Ishikawa (cell line): ENCODE measurements around the gene LDHAL6B.

Source experiments
- CEBPB ChIP-seq: IDR thresholded peaks from 2 replicates; pipeline ENCODE4 v1.6.1; 2012
- CREB1 ChIP-seq: IDR thresholded peaks from 2 replicates; pipeline ENCODE4 v1.6.1; 2012; ENCODE audit warnings: low read depth
- EGR1 ChIP-seq: IDR thresholded peaks from 2 replicates; pipeline ENCODE4 v1.6.1; 2012
- EP300 ChIP-seq: IDR thresholded peaks from 2 replicates; pipeline ENCODE4 v1.6.1; 2012; ENCODE audit warnings: borderline replicate concordance
- FOXM1 ChIP-seq: IDR thresholded peaks from 2 replicates; pipeline ENCODE4 v1.6.1; 2012; ENCODE audit warnings: low read depth, borderline replicate concordance
- NFIC ChIP-seq: IDR thresholded peaks from 2 replicates; pipeline ENCODE4 v1.6.1; 2012
- RAD21 ChIP-seq: IDR thresholded peaks from 2 replicates; pipeline ENCODE4 v1.6.1; 2012; ENCODE audit warnings: low read depth
- TAF1 ChIP-seq: IDR thresholded peaks from 2 replicates; pipeline ENCODE4 v1.6.1; 2012; ENCODE audit warnings: low read depth, mild to moderate bottlenecking
- TCF12 ChIP-seq: IDR thresholded peaks from 2 replicates; pipeline ENCODE4 v1.6.1; 2012; ENCODE audit warnings: low read depth
- TEAD4 ChIP-seq: IDR thresholded peaks from 2 replicates; pipeline ENCODE4 v1.6.1; 2012
- YY1 ChIP-seq: IDR thresholded peaks from 2 replicates; pipeline ENCODE4 v1.6.1; 2012; ENCODE audit warnings: low read depth
- ZBTB7A ChIP-seq: IDR thresholded peaks from 2 replicates; pipeline ENCODE4 v1.6.1; 2012; ENCODE audit warnings: low read depth
- TF ChIP-seq, protein P1 (sequence below): IDR thresholded peaks from 2 replicates; pipeline ENCODE4 v1.6.1; 2012
- TF ChIP-seq, protein P2 (sequence below): IDR thresholded peaks from 2 replicates; pipeline ENCODE4 v1.6.1; 2012
- TF ChIP-seq, protein P3 (sequence below): IDR thresholded peaks from 2 replicates; pipeline ENCODE4 v1.6.1; 2012; ENCODE audit warnings: low read depth, mild to moderate bottlenecking

Gene LDHAL6B

DNA sequence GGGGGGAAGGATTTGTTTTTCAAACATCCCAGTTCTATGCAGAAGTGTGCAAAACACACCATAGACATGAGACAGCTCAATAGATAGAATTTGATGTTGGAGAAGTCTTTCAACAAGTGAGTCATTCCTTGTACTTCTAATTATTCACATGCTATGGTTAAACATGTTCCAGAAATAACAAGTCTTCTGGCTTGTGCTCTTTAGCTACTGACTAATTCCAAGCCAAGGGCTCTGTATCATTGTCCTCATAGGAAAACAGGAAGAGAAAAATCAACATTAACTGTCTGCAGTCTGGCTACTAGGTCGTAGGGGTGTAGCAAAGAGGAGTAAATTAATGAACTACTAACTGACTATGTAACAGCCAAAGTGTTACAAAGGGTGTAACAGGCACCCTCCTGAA lies 25.8 kb downstream of the LDHAL6B start:
- TF ChIP-seq, protein P1, sequence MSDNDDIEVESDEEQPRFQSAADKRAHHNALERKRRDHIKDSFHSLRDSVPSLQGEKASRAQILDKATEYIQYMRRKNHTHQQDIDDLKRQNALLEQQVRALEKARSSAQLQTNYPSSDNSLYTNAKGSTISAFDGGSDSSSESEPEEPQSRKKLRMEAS = no peak
- TF ChIP-seq TAF1 = no peak
- TF ChIP-seq EP300 = no peak
- TF ChIP-seq FOXM1 = no peak
- no peak for TF ChIP-seq TEAD4
- TF ChIP-seq TCF12 = no peak

DNA sequence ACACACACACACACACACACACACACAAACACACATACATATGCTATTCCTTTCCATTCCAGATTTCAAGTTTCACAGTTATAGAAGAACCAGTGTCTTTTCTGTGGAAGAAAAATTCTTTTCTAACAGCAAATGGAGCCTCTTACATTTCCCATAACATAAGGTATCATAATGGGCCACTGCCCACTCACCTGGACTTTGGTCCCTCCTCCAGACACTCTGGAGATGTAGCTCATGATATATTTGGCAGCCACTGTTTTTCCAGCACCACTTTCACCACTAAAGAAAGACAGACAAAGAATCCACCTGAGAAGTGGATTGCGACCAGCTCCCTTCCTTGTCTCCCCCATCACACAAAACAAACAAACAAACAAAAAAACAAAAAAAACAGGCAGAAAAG lies 29.8 kb downstream of the LDHAL6B start:
- TF ChIP-seq FOXM1 (no peak), RAD21 (no peak), TCF12 (no peak), CEBPB (no peak), CREB1 (no peak)

GRCh38 chr15:59237119-59237855 lies 30.6 kb downstream of the LDHAL6B start:
- TF ChIP-seq YY1 (no peak), FOXM1 (no peak), NFIC (no peak), TCF12 (no peak), RAD21 (no peak), CREB1 (no peak), EGR1 (no peak), EP300 (no peak), CEBPB (no peak), TAF1 (no peak), ZBTB7A (no peak), TEAD4 (no peak)
- TF ChIP-seq, protein P2, sequence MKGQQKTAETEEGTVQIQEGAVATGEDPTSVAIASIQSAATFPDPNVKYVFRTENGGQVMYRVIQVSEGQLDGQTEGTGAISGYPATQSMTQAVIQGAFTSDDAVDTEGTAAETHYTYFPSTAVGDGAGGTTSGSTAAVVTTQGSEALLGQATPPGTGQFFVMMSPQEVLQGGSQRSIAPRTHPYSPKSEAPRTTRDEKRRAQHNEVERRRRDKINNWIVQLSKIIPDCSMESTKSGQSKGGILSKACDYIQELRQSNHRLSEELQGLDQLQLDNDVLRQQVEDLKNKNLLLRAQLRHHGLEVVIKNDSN = no peak
- TF ChIP-seq, protein P1 = no peak
- TF ChIP-seq, protein P3, sequence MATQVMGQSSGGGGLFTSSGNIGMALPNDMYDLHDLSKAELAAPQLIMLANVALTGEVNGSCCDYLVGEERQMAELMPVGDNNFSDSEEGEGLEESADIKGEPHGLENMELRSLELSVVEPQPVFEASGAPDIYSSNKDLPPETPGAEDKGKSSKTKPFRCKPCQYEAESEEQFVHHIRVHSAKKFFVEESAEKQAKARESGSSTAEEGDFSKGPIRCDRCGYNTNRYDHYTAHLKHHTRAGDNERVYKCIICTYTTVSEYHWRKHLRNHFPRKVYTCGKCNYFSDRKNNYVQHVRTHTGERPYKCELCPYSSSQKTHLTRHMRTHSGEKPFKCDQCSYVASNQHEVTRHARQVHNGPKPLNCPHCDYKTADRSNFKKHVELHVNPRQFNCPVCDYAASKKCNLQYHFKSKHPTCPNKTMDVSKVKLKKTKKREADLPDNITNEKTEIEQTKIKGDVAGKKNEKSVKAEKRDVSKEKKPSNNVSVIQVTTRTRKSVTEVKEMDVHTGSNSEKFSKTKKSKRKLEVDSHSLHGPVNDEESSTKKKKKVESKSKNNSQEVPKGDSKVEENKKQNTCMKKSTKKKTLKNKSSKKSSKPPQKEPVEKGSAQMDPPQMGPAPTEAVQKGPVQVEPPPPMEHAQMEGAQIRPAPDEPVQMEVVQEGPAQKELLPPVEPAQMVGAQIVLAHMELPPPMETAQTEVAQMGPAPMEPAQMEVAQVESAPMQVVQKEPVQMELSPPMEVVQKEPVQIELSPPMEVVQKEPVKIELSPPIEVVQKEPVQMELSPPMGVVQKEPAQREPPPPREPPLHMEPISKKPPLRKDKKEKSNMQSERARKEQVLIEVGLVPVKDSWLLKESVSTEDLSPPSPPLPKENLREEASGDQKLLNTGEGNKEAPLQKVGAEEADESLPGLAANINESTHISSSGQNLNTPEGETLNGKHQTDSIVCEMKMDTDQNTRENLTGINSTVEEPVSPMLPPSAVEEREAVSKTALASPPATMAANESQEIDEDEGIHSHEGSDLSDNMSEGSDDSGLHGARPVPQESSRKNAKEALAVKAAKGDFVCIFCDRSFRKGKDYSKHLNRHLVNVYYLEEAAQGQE = no peak

DNA sequence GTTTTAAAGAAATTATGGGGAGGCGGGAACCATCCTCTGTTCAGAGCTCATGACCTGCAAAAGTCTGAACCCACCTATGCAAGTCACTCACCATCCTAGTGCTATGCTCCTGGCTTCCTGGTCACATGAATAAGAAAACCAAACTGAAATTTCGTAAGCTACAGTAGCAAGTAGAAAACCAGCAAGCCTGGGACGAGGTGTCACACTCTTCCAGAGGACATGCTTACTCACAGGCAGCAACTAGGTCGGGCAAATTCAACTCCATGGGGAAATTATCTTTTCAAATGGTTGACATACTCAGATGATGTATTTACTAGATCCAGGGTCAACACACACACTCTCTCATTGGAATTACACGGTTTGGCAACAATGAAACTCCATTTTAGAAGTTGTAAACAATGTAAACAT lies 31.3 kb downstream of the LDHAL6B start:
- no peak for TF ChIP-seq ZBTB7A

DNA sequence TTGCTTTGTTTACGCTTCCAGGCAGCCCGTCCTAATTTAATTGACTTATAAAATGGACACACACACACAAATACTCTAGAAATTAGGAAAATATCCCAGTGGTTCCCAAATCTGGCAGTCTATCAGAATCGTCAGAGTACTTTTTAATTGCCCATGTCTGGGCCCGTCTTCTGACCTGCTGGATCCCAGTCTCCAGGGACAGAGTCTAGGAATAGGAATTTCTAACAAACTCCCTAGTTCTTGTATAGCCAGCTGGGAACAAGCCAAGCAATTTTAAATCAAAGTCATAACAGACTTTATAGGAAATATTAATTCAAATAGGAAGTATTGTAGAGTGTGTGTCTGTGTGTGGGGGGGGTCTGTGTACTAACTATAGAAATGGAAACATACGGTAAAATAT lies 33.4 kb downstream of the LDHAL6B start:
- no peak for TF ChIP-seq EGR1
- TF ChIP-seq RAD21 = no peak
- TF ChIP-seq TAF1 = no peak
- no peak for TF ChIP-seq EP300
- TF ChIP-seq CEBPB = no peak
- no peak for TF ChIP-seq YY1
- no peak for TF ChIP-seq NFIC
- TF ChIP-seq, protein P2 = no peak
- TF ChIP-seq TEAD4 = no peak
- TF ChIP-seq ZBTB7A = no peak
- TF ChIP-seq CREB1 = no peak

GRCh38 chr15:59242649-59243048 lies 36.0 kb downstream of the LDHAL6B start:
- no peak for TF ChIP-seq TAF1
- no peak for TF ChIP-seq RAD21
- TF ChIP-seq, protein P3 = no peak
- no peak for TF ChIP-seq ZBTB7A
- TF ChIP-seq, protein P2 = no peak
- TF ChIP-seq, protein P1 = no peak
- TF ChIP-seq TEAD4 = no peak
- TF ChIP-seq EGR1 = no peak
